ENCODE results near the gene ACTL10. TPM values are rescaled to one million over a fixed set of nuclear protein-coding genes. Genes with fewer than 3 reads are reported as not detected.
"Not testable (repeated sequence)": the region's sequence is repeated elsewhere in the genome, so short reads cannot be mapped to it uniquely, and the experiment has no call there.

Gene ACTL10
- total and polyA plus RNA-seq, 8 donors, result 0.30 to 2.3 (median 0.56) TPM

- H3K36me3 ChIP-seq, result peaks cover 0 to 66% of the 10 kb centered on the region in 2 donors
- no peak overlapping the region for H3K27ac ChIP-seq
- H3K4me3 ChIP-seq, result no peak overlapping the region
- no peaks in the 10 kb centered on the region for H3K9me3 ChIP-seq
- intact Hi-C loops (cut with DNase I), result no loop called here
- TF ChIP-seq CTCF (IDR thresholded peaks at IDR 0.05), result no peak
- DNase-seq (no peak), ATAC-seq (no peak)
- no peaks in the 10 kb centered on the region for H3K4me1 ChIP-seq
- H3K27me3 ChIP-seq, result no peaks in the 10 kb centered on the region
Measured at GRCh38 chr20:33626190-33626589, 40.6 kb upstream of the ACTL10 start.

- H3K9me3 ChIP-seq, result no peaks in the 10 kb centered on the region
- no peaks in the 10 kb centered on the region for H3K4me1 ChIP-seq
- no peak overlapping the region for H3K27ac ChIP-seq
- no peak for ATAC-seq
- DNase-seq, result no peak
- no peak overlapping the region for H3K4me3 ChIP-seq
- no peaks in the 10 kb centered on the region for H3K27me3 ChIP-seq
- peaks cover 0 to 78% of the 10 kb centered on the region in 2 donors for H3K36me3 ChIP-seq
- intact Hi-C loops (cut with DNase I), result no loop called here
- TF ChIP-seq CTCF (IDR thresholded peaks at IDR 0.05), result no peak
Measured at GRCh38 chr20:33627577-33628216, 39.0 kb upstream of the ACTL10 start.

GRCh38 chr20:33629533-33629932 is 37.2 kb upstream of the ACTL10 start:
- no peak for DNase-seq
- intact Hi-C loops (cut with DNase I), result no loop called here
- Histone ChIP-seq H3K36me3 (peaks cover 0 to 74% of the 10 kb centered on the region in 2 donors), H3K4me3 (no peak overlapping the region), H3K27me3 (no peaks in the 10 kb centered on the region), H3K27ac (no peak overlapping the region), H3K9me3 (no peaks in the 10 kb centered on the region), H3K4me1 (no peaks in the 10 kb centered on the region)
- no peak for ATAC-seq
- TF ChIP-seq CTCF (IDR thresholded peaks at IDR 0.05), result no peak

- no peak for DNase-seq
- no peaks in the 10 kb centered on the region for H3K27me3 ChIP-seq
- no peaks in the 10 kb centered on the region for H3K4me1 ChIP-seq
- no peak overlapping the region for H3K4me3 ChIP-seq
- intact Hi-C loops (cut with DNase I), result no loop called here
- ATAC-seq, result no peak
- H3K27ac ChIP-seq, result no peak overlapping the region
- TF ChIP-seq CTCF (IDR thresholded peaks at IDR 0.05), result no peak
- no peaks in the 10 kb centered on the region for H3K9me3 ChIP-seq
- peaks cover 0 to 74% of the 10 kb centered on the region in 2 donors for H3K36me3 ChIP-seq
Measured at GRCh38 chr20:33629979-33630378, 36.8 kb upstream of the ACTL10 start.

GRCh38 chr20:33630507-33630906 is 36.2 kb upstream of the ACTL10 start:
- intact Hi-C loops (cut with DNase I), result no loop called here
- ATAC-seq (no peak), DNase-seq (no peak)
- no peak overlapping the region for H3K27ac ChIP-seq
- no peaks in the 10 kb centered on the region for H3K9me3 ChIP-seq
- no peaks in the 10 kb centered on the region for H3K27me3 ChIP-seq
- H3K36me3 ChIP-seq, result peaks cover 0 to 72% of the 10 kb centered on the region in 2 donors
- no peak for TF ChIP-seq CTCF (IDR thresholded peaks at IDR 0.05)
- no peaks in the 10 kb centered on the region for H3K4me1 ChIP-seq
- no peak overlapping the region for H3K4me3 ChIP-seq

GRCh38 chr20:33631910-33632309 is 34.8 kb upstream of the ACTL10 start:
- intact Hi-C loops (cut with DNase I); H3K4me1 ChIP-seq; H3K4me3 ChIP-seq; H3K27me3 ChIP-seq; ATAC-seq; H3K9me3 ChIP-seq; DNase-seq; H3K27ac ChIP-seq: not testable (repeated sequence)
- peaks cover 0 to 77% of the 10 kb centered on the region in 2 donors for H3K36me3 ChIP-seq

All from left lung (tissue), 10 donors.